GM23338 (cell line): Measurements from ENCODE around the gene HIVEP3. TPM values are rescaled to one million over a fixed set of nuclear protein-coding genes. Genes with fewer than 3 reads are reported as not detected.
A peak's percentile ranks its signal among the peaks of the same experiment; 100 is the strongest.

ENCODE experiments used
- ATAC-seq: fragments of 200-7000 bp; cut with Tn5 transposase; 3 replicates; pipeline ENCODE4 v1.9.1; 2020
- DNase-seq: peaks from one replicate; pipeline ENCODE4 v3.0.0-alpha.2; 2015; ENCODE audit warnings: low spot score
- H2AFZ ChIP-seq: fragments of 200-600 bp; sonication (generic); 2 replicates; pipeline ENCODE4 v1.8.0; 2016; ENCODE audit warnings: antibody characterized with exemption, mild to moderate bottlenecking, moderate library complexity
- H3F3A ChIP-seq: fragments of 200-600 bp; sonication (generic); replicated peaks from 2 replicates; pipeline ENCODE4 v1.8.0; 2017; ENCODE audit warnings: antibody characterized with exemption, mixed run types, low read depth
- H3K27ac ChIP-seq: fragments of 200-600 bp; sonication (generic); 2 replicates; pipeline ENCODE4 v1.6.1; 2016; ENCODE audit warnings: low read depth
- H3K27me3 ChIP-seq: fragments of 200-600 bp; sonication (generic); 2 replicates; pipeline ENCODE4 v1.8.0; 2016; ENCODE audit warnings: mild to moderate bottlenecking, mixed run types, moderate library complexity; ENCODE audit not compliant: insufficient read depth
- H3K36me3 ChIP-seq: fragments of 200-600 bp; sonication (generic); 2 replicates; pipeline ENCODE4 v1.8.0; 2016; ENCODE audit warnings: mild to moderate bottlenecking; ENCODE audit not compliant: insufficient read depth
- H3K4me1 ChIP-seq: fragments of 200-600 bp; sonication (generic); 2 replicates; pipeline ENCODE4 v1.8.0; 2016; ENCODE audit warnings: mild to moderate bottlenecking, moderate library complexity; ENCODE audit not compliant: insufficient read depth
- H3K4me2 ChIP-seq: fragments of 200-600 bp; sonication (generic); 2 replicates; pipeline ENCODE4 v1.7.1; 2017; ENCODE audit warnings: mixed run types
- H3K4me3 ChIP-seq: fragments of 200-600 bp; sonication (generic); 2 replicates; pipeline ENCODE4 v1.6.1; 2016; ENCODE audit warnings: mixed run types
- H3K79me2 ChIP-seq: fragments of 200-600 bp; sonication (generic); replicated peaks from 2 replicates; pipeline ENCODE4 v1.8.0; 2017; ENCODE audit warnings: mild to moderate bottlenecking; ENCODE audit not compliant: insufficient read depth
- H3K9me2 ChIP-seq: fragments of 200-600 bp; sonication (generic); 2 replicates; pipeline ENCODE4 v1.8.0; 2017; ENCODE audit not compliant: insufficient read depth
- H4K20me1 ChIP-seq: fragments of 200-600 bp; sonication (generic); replicated peaks from 2 replicates; pipeline ENCODE4 v1.8.0; 2017; ENCODE audit warnings: mild to moderate bottlenecking; ENCODE audit not compliant: insufficient read depth
- H3K27ac Mint-ChIP-seq: 2 replicates; pipeline ENCODE4 v1.8.0; 2020; ENCODE audit warnings: inconsistent platforms, mild to moderate bottlenecking, moderate library complexity, mixed read lengths
- H3K27me3 Mint-ChIP-seq: 3 replicates; pipeline ENCODE4 v1.8.0; 2022; ENCODE audit warnings: low read depth, mild to moderate bottlenecking, moderate library complexity, mixed read lengths, inconsistent platforms; ENCODE audit not compliant: insufficient read depth, poor library complexity
- H3K36me3 Mint-ChIP-seq: 3 replicates; pipeline ENCODE4 v1.8.0; 2021; ENCODE audit warnings: low read depth, mild to moderate bottlenecking, inconsistent platforms, moderate library complexity, mixed read lengths
- H3K4me1 Mint-ChIP-seq: 3 replicates; pipeline ENCODE4 v1.8.0; 2020; ENCODE audit warnings: mild to moderate bottlenecking, inconsistent platforms, mixed read lengths
- H3K4me3 Mint-ChIP-seq: 3 replicates; pipeline ENCODE4 v1.8.0; 2021; ENCODE audit warnings: moderate library complexity, mild to moderate bottlenecking, inconsistent platforms, mixed read lengths
- H3K9me3 Mint-ChIP-seq: 3 replicates; pipeline ENCODE4 v1.8.0; 2020; ENCODE audit warnings: moderate library complexity, mild to moderate bottlenecking, inconsistent platforms, mixed read lengths
- CTCF ChIP-seq, 2 experiments: fragments of 200-600 bp in 1 of 2; sonication (generic) in 1 of 2; conservative IDR thresholded peaks; 2 replicates each; pipeline versions ENCODE4 v1.5.1 to v1.6.1; 2016 to 2017; ENCODE audit warnings: antibody characterized with exemption in 2 of 2, low read depth in 2 of 2, mild to moderate bottlenecking in 2 of 2, moderate library complexity in 1 of 2
- ETS1 ChIP-seq: IDR thresholded peaks from 2 replicates; pipeline ENCODE4 v1.6.1; 2016; ENCODE audit warnings: antibody characterized with exemption
- NANOG ChIP-seq: IDR thresholded peaks from 2 replicates; pipeline ENCODE4 v1.6.1; 2016; ENCODE audit warnings: antibody characterized with exemption, borderline replicate concordance
- ZNF114 ChIP-seq: fragments of 250-450 bp; sonication (Bioruptor Pico); IDR thresholded peaks from 2 replicates; pipeline ENCODE4 v1.5.0; 2020; ENCODE audit warnings: mild to moderate bottlenecking, moderate library complexity
- ZNF331 ChIP-seq: fragments of 250-450 bp; sonication (Bioruptor Pico); IDR thresholded peaks from 2 replicates; pipeline ENCODE4 v1.5.0; 2020; ENCODE audit warnings: low read depth, mild to moderate bottlenecking, moderate library complexity
- ZNF462 ChIP-seq: fragments of 250-450 bp; sonication (Bioruptor Pico); IDR thresholded peaks from 2 replicates; pipeline ENCODE4 v1.5.0; 2020; ENCODE audit warnings: mild to moderate bottlenecking, moderate library complexity
- polyA plus RNA-seq: library from polyadenylated mRNA; unstranded; fragments of >200 nt; fragmentation: Nextera tagmentation; extraction: Ambion mirVana; gene quantifications from 2 replicates; pipeline ENCODE4 v1.2.1, GENCODE V29; 2016
- total RNA-seq: library from RNA; depleted of rRNA; stranded (reverse); fragments of >200 nt; shearing (Covaris generic); gene quantifications from 2 replicates; pipeline ENCODE4 v1.2.3, GENCODE V29; 2014

HIVEP3 gene
- total and polyA plus RNA-seq, 2 experiments from 2014 or later, result 0.14 to 0.24 TPM

GRCh38 chr1:41495210-41495948, 423.3 kb downstream of the HIVEP3 start:
- Mint-ChIP-seq H3K27ac (no peak overlapping the region), H3K9me3 (no peaks in the 10 kb centered on the region), H3K27me3 (peaks cover 21% of the 10 kb centered on the region), H3K4me3 (peak overlapping the region; percentile 57; the same call in 2 of the 3 replicates), H3K36me3 (no peaks in the 10 kb centered on the region), H3K4me1 (peaks cover 21% of the 10 kb centered on the region)
- Histone ChIP-seq H4K20me1 (no peaks in the 10 kb centered on the region), H3K4me3 (peak overlapping the region; percentile 55), H3K4me2 (peak overlapping the region; percentile 83), H3K9me2 (no peaks in the 10 kb centered on the region), H3F3A (0 out of 2 replicates have a peak, but pooled peaks cover 5% of the 10 kb centered on the region), H3K36me3 (no peaks in the 10 kb centered on the region), H3K4me1 (peaks cover 12% of the 10 kb centered on the region; the same call in 1 of the 2 replicates), H3K27ac (no peak overlapping the region), H3K27me3 (peaks cover 12% of the 10 kb centered on the region), H2AFZ (peak overlapping the region; percentile 81), H3K79me2 (no peaks in the 10 kb centered on the region)
- TF ChIP-seq ZNF114 (CRISPR knock-in tag) (no peak), CTCF (conservative IDR thresholded peaks at IDR 0.05; ENCODE audit: low read depth in 2 of 2) (peak; percentile 39 to 46)
- DNase-seq, result peak; percentile 70
- ATAC-seq, result peak; percentile 39

GRCh38 chr1:41494351-41495209, 424.1 kb downstream of the HIVEP3 start:
- H3K27ac Mint-ChIP-seq, result 0 out of 2 replicates have a peak overlapping the region, but pooled peaks have one; percentile 8
- no peak for TF ChIP-seq CTCF (conservative IDR thresholded peaks at IDR 0.05; ENCODE audit: low read depth in 2 of 2)
- TF ChIP-seq NANOG, result no peak
- no peak for TF ChIP-seq ZNF331 (CRISPR knock-in tag)
- no peak for TF ChIP-seq ETS1
- no peak for TF ChIP-seq ZNF462 (CRISPR knock-in tag)

More at GRCh38 chr1:41494351-41495209, 424.1 kb downstream of the HIVEP3 start:
- H3K27ac ChIP-seq, result no peak overlapping the region
- no peak overlapping the region for H3K4me2 ChIP-seq
- peaks cover 4% of the 10 kb centered on the region; the same call in 1 of the 2 replicates for H3K9me2 ChIP-seq
- peaks cover 12% of the 10 kb centered on the region; the same call in 1 of the 2 replicates for H3K4me1 ChIP-seq
- H3K9me3 Mint-ChIP-seq, result no peaks in the 10 kb centered on the region
- no peaks in the 10 kb centered on the region for H3K79me2 ChIP-seq
- H3K4me3 Mint-ChIP-seq, result no peak overlapping the region
- H4K20me1 ChIP-seq, result no peaks in the 10 kb centered on the region
- H3K27me3 ChIP-seq, result peaks cover 12% of the 10 kb centered on the region
- H3F3A ChIP-seq, result 0 out of 2 replicates have a peak, but pooled peaks cover 5% of the 10 kb centered on the region
- peaks cover 21% of the 10 kb centered on the region for H3K27me3 Mint-ChIP-seq
- no peak for ATAC-seq
- DNase-seq, result no peak
- H3K36me3 ChIP-seq, result no peaks in the 10 kb centered on the region
- H3K4me3 ChIP-seq, result no peak overlapping the region
- H2AFZ ChIP-seq, result no peak overlapping the region
- no peaks in the 10 kb centered on the region for H3K36me3 Mint-ChIP-seq
- H3K4me1 Mint-ChIP-seq, result peaks cover 21% of the 10 kb centered on the region
